Stomach smooth muscle (tissue), 2 donors: ENCODE data around the gene YKT6.
"Not testable (repeated sequence)": the region's sequence is repeated elsewhere in the genome, so short reads cannot be mapped to it uniquely, and the experiment has no call there.

ENCODE experiments used
- H3K27ac ChIP-seq: one replicate; pipeline ENCODE4 v1.7.0; 2013; ENCODE audit warnings: mild to moderate bottlenecking, low read length, inconsistent platforms
- H3K27me3 ChIP-seq, 2 donors: one replicate each; pipeline ENCODE4 v1.7.0; 2013; ENCODE audit warnings: low read length in 2 of 2; ENCODE audit not compliant: insufficient read depth in 2 of 2, control insufficient read depth in 1 of 2
- H3K36me3 ChIP-seq, 2 donors: one replicate each; pipeline ENCODE4 v1.7.0; 2013; ENCODE audit warnings: low read length in 2 of 2; ENCODE audit not compliant: control insufficient read depth in 2 of 2, insufficient read depth in 2 of 2
- H3K4me1 ChIP-seq: one replicate; pipeline ENCODE4 v1.7.0; 2013; ENCODE audit warnings: low read length; ENCODE audit not compliant: control insufficient read depth, insufficient read depth
- H3K4me3 ChIP-seq, 2 donors: one replicate each; pipeline ENCODE4 v1.7.0; 2013; ENCODE audit warnings: low read length in 2 of 2
- H3K9ac ChIP-seq, 2 donors: one replicate each; pipeline ENCODE4 v1.7.0; 2013; ENCODE audit warnings: low read length in 2 of 2, mild to moderate bottlenecking in 1 of 2
- H3K9me3 ChIP-seq, 2 donors: one replicate each; pipeline ENCODE4 v1.7.0; 2013; ENCODE audit warnings: low read length in 2 of 2; ENCODE audit not compliant: control insufficient read depth in 2 of 2
- donor health status: healthy.
- donor health status: Pancreatic carcinoma.

The YKT6 gene

GRCh38 chr7:44173911-44174693 is 26.7 kb upstream of the YKT6 start:
- H3K4me3 ChIP-seq: no peak overlapping the region
- no peaks in the 10 kb centered on the region for H3K36me3 ChIP-seq
- H3K27me3 ChIP-seq: peaks cover 2 to 4% of the 10 kb centered on the region in 2 donors
- no peak overlapping the region for H3K27ac ChIP-seq
- no peaks in the 10 kb centered on the region for H3K9me3 ChIP-seq
- no peaks in the 10 kb centered on the region for H3K4me1 ChIP-seq
- H3K9ac ChIP-seq: no peak overlapping the region

GRCh38 chr7:44174694-44174948 is 26.2 kb upstream of the YKT6 start:
- H3K27ac ChIP-seq, H3K4me1 ChIP-seq, H3K36me3 ChIP-seq, H3K9ac ChIP-seq, H3K9me3 ChIP-seq, H3K4me3 ChIP-seq, H3K27me3 ChIP-seq: not testable (repeated sequence)

DNA sequence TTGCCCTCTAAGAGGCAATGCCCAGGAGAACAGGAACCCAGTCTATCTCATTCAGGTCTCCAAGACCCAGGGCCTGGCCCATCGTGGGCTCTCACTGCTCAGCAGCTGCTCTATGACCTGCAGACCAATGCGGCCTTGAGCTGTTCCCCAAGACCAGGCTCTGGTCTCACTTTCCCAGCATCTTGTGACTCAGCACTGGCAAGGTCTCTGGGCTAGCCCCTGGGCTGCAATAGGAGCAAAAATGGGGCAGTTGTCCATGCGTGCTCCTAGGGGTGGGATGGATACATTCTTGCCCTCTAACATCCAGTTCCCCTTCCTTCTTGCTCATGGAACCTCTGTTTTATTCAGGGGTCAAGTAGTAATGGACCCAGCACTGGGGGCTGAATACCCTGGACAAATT is 25.0 kb upstream of the YKT6 start:
- Histone ChIP-seq H3K9me3 (no peaks in the 10 kb centered on the region), H3K4me3 (no peak overlapping the region), H3K9ac (no peak overlapping the region), H3K27me3 (peaks cover 2 to 4% of the 10 kb centered on the region in 2 donors), H3K36me3 (no peaks in the 10 kb centered on the region), H3K4me1 (no peaks in the 10 kb centered on the region), H3K27ac (no peak overlapping the region)

DNA sequence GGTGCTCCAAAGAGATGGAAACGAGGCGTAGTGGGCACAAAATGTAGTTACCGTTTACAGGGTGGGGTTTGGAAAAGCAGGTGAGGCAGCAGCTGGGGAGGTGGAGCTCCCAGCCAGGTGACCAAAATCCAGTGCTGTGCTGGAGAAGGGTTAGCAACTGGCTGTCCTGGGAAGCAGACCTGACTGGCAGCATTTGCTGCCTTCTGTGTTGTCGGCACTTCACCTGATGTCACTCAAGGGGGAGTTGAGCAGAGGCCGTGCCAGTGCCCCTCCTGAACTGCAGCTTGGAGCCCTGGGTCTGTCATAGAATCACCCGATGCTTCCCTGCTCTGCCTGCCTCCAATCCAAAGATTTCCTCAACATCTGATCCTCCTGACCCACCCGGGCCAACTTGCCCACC is 24.3 kb upstream of the YKT6 start:
- no peaks in the 10 kb centered on the region for H3K36me3 ChIP-seq
- no peak overlapping the region for H3K27ac ChIP-seq
- H3K4me1 ChIP-seq: no peaks in the 10 kb centered on the region
- H3K9me3 ChIP-seq: no peaks in the 10 kb centered on the region
- no peak overlapping the region for H3K4me3 ChIP-seq
- no peak overlapping the region for H3K9ac ChIP-seq
- peaks cover 2 to 4% of the 10 kb centered on the region in 2 donors for H3K27me3 ChIP-seq

- Histone ChIP-seq H3K9me3 (peaks cover 0 to 6% of the 10 kb centered on the region in 2 donors), H3K36me3 (no peaks in the 10 kb centered on the region), H3K27me3 (peaks cover 2 to 4% of the 10 kb centered on the region in 2 donors), H3K4me3 (no peak overlapping the region), H3K9ac (no peak overlapping the region), H3K4me1 (no peaks in the 10 kb centered on the region), H3K27ac (no peak overlapping the region)
These were observed 23.1 kb upstream of the YKT6 start for GRCh38 chr7:44177570-44178131.

GRCh38 chr7:44180631-44181030 is 20.1 kb upstream of the YKT6 start:
- Histone ChIP-seq H3K4me1 (no peaks in the 10 kb centered on the region), H3K9me3 (peaks cover 0 to 6% of the 10 kb centered on the region in 2 donors), H3K36me3 (no peaks in the 10 kb centered on the region), H3K27me3 (peaks cover 2 to 4% of the 10 kb centered on the region in 2 donors), H3K9ac (no peak overlapping the region), H3K27ac (no peak overlapping the region), H3K4me3 (no peak overlapping the region)

- Histone ChIP-seq H3K9ac (no peak overlapping the region), H3K27ac (no peak overlapping the region), H3K4me1 (no peaks in the 10 kb centered on the region), H3K36me3 (no peaks in the 10 kb centered on the region), H3K4me3 (no peak overlapping the region), H3K27me3 (peaks cover 0 to 2% of the 10 kb centered on the region in 2 donors), H3K9me3 (peaks cover 0 to 6% of the 10 kb centered on the region in 2 donors)
These were observed 18.0 kb upstream of the YKT6 start for GRCh38 chr7:44182827-44183226.

- Histone ChIP-seq H3K27ac (no peak overlapping the region), H3K36me3 (no peaks in the 10 kb centered on the region), H3K9ac (no peak overlapping the region), H3K9me3 (peaks cover 0 to 6% of the 10 kb centered on the region in 2 donors), H3K27me3 (no peaks in the 10 kb centered on the region), H3K4me3 (no peak overlapping the region), H3K4me1 (no peaks in the 10 kb centered on the region)
These were observed 17.4 kb upstream of the YKT6 start for GRCh38 chr7:44183386-44183785.

GRCh38 chr7:44184206-44184872 is 16.4 kb upstream of the YKT6 start:
- Histone ChIP-seq H3K27me3 (peaks cover 0 to 2% of the 10 kb centered on the region in 2 donors), H3K36me3 (no peaks in the 10 kb centered on the region), H3K4me1 (no peaks in the 10 kb centered on the region), H3K9ac (no peak overlapping the region), H3K9me3 (peaks cover 0 to 6% of the 10 kb centered on the region in 2 donors), H3K4me3 (no peak overlapping the region), H3K27ac (no peak overlapping the region)

DNA sequence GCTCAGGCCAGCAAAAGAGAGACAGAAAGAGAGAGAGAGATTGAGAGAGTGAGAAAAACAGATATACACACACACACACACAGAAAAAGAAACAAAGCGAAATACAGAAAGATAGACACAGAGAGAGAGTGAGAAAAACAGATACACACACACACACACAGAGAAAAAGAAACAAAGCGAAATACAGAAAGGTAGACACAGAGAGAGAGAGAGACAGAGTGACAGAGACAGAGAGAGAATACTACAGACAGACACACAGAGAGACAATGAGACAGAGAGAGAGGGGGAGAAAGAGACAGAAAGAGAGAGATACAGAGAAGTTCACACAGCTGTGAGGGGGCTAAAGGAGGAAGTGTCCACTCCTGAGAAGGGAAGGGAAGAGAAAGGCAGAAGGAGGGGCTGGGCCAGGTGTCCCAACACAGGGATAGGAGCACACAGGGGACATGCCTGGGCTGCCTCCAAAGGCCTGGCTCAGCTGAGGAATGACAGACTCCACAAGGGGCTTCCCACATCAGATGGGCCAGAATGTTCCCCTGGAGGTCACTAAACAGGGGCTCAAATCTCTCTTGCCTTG is 15.8 kb upstream of the YKT6 start:
- no peak overlapping the region for H3K4me3 ChIP-seq
- H3K27ac ChIP-seq: no peak overlapping the region
- peaks cover 0 to 6% of the 10 kb centered on the region in 2 donors for H3K9me3 ChIP-seq
- H3K4me1 ChIP-seq: no peaks in the 10 kb centered on the region
- peaks cover 0 to 2% of the 10 kb centered on the region in 2 donors for H3K27me3 ChIP-seq
- no peaks in the 10 kb centered on the region for H3K36me3 ChIP-seq
- no peak overlapping the region for H3K9ac ChIP-seq
